Esophagus muscularis mucosa (tissue), 4 donors: ENCODE results near the gene USP15. TPM values are rescaled to one million over a fixed set of nuclear protein-coding genes. Genes with fewer than 3 reads are reported as not detected.

ENCODE experiments used
- DNase-seq: peaks from one replicate; pipeline ENCODE4 v3.0.0-alpha.2; 2017; ENCODE audit errors: extremely low spot score
- H3K27ac ChIP-seq, 4 donors: fragments of 200-600 bp; sonication (generic); replicated peaks in 1 of 4; 1 replicate in 3 of 4; 2 replicates in 1 of 4; pipeline ENCODE4 v1.5.1; 2016 to 2019; ENCODE audit warnings: mild to moderate bottlenecking in 1 of 4
- H3K27me3 ChIP-seq, 4 donors: fragments of 200-600 bp; sonication (generic); one replicate each; pipeline versions ENCODE4 v1.5.1 to v1.6.0; 2016 to 2019
- H3K36me3 ChIP-seq, 4 donors: fragments of 200-600 bp; sonication (generic); one replicate each; pipeline ENCODE4 v1.5.1; 2016 to 2019
- H3K4me1 ChIP-seq, 4 donors: fragments of 200-600 bp; sonication (generic); one replicate each; pipeline ENCODE4 v1.5.1; 2016 to 2019
- H3K4me3 ChIP-seq, 4 donors: fragments of 200-600 bp; sonication (generic); 1 replicate in 2 of 4; 2 replicates in 2 of 4; pipeline ENCODE4 v1.5.1; 2016 to 2019; ENCODE audit warnings: mild to moderate bottlenecking in 4 of 4, moderate library complexity in 1 of 4
- H3K9me3 ChIP-seq, 4 donors: fragments of 200-600 bp; sonication (generic); 1 replicate in 3 of 4; 2 replicates in 1 of 4; pipeline ENCODE4 v1.5.1; 2016 to 2019
- EP300 ChIP-seq: sonication (generic); formaldehyde crosslinking; IDR thresholded peaks from one replicate; pipeline ENCODE4 v1.6.1; 2017; ENCODE audit warnings: antibody characterized with exemption
- POLR2A ChIP-seq: fragments of 450-650 bp; IDR thresholded peaks from one replicate; pipeline ENCODE4 v1.6.1; 2017; ENCODE audit warnings: antibody characterized with exemption, moderate library complexity, mild to moderate bottlenecking, low read depth
- POLR2AphosphoS5 ChIP-seq, 2 donors: sonication (generic); formaldehyde crosslinking; IDR thresholded peaks; one replicate each; pipeline ENCODE4 v1.6.1; 2017; ENCODE audit warnings: antibody characterized with exemption in 2 of 2
- WGBS: methylation state at CpG from one replicate; pipeline ENCODE4 v1.1.5; 2018; 5-methylcytosine and 5-hydroxymethylcytosine counted together
- intact Hi-C: fragments of 100-400 bp; cut with DNase I; formaldehyde crosslinking; loops from one replicate; pipeline ENCODE4 v1.15.1; 2023
- total RNA-seq, 4 donors: library from RNA; depleted of rRNA; stranded (reverse); fragments of >200 nt; gene quantifications; one replicate each; pipeline versions ENCODE4 v1.1.0 to v1.2.1, GENCODE V29; 2016
- TF ChIP-seq, protein P1 (sequence below), 3 experiments: fragments of 200-600 bp in 2 of 3; fragments of 450-650 bp in 1 of 3; sonication (generic) in 2 of 3; IDR thresholded peaks; one replicate each; pipeline ENCODE4 v1.5.1; 2017 to 2019; ENCODE audit warnings: antibody characterized with exemption in 3 of 3, mild to moderate bottlenecking in 2 of 3, moderate library complexity in 1 of 3

USP15 gene
- total RNA-seq, 4 donors from 2014 or later, result 38.0 to 78.5 (median 49.9) TPM

DNA sequence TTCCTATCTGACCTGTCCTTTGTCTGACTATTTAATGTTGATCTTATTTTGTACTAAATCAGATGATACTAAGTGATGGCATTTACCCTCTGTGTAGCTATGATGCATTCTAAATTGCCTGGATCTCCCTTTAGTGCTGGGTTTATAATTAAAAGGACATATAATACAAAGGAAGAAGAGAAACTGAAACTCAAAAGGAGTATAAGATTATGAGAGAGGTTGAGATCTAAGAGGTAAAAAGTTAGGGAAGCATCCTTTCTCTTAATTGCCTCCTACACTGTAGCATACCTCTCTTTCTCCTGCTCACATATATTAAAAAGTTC lies 119.5 kb downstream of the USP15 start:
- intact Hi-C loops, result loop anchor here (10.0 kb wide), 1 partner anchor 115 kb away; the partner anchor contains the start of gene USP15
- DNase-seq, result no peak
- Histone ChIP-seq H3K27ac (no peak overlapping the region), H3K27me3 (no peaks in the 10 kb centered on the region), H3K9me3 (no peaks in the 10 kb centered on the region), H3K4me3 (no peak overlapping the region), H3K4me1 (no peaks in the 10 kb centered on the region), H3K36me3 (peaks cover 0 to 16% (median 4%) of the 10 kb centered on the region in 4 donors)
- TF ChIP-seq POLR2A (no peak), POLR2AphosphoS5 (IDR thresholded peaks at IDR 0.05) (no peak), EP300 (no peak)
- TF ChIP-seq, protein P1, sequence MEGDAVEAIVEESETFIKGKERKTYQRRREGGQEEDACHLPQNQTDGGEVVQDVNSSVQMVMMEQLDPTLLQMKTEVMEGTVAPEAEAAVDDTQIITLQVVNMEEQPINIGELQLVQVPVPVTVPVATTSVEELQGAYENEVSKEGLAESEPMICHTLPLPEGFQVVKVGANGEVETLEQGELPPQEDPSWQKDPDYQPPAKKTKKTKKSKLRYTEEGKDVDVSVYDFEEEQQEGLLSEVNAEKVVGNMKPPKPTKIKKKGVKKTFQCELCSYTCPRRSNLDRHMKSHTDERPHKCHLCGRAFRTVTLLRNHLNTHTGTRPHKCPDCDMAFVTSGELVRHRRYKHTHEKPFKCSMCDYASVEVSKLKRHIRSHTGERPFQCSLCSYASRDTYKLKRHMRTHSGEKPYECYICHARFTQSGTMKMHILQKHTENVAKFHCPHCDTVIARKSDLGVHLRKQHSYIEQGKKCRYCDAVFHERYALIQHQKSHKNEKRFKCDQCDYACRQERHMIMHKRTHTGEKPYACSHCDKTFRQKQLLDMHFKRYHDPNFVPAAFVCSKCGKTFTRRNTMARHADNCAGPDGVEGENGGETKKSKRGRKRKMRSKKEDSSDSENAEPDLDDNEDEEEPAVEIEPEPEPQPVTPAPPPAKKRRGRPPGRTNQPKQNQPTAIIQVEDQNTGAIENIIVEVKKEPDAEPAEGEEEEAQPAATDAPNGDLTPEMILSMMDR (IDR thresholded peaks at IDR 0.05), result no peak

GRCh38 chr12:62382526-62382925 lies 122.3 kb downstream of the USP15 start:
- TF ChIP-seq, protein P1 (IDR thresholded peaks at IDR 0.05), result no peak
- no peak for TF ChIP-seq POLR2A
- TF ChIP-seq POLR2AphosphoS5 (IDR thresholded peaks at IDR 0.05), result no peak
- TF ChIP-seq EP300, result no peak
- Histone ChIP-seq H3K27me3 (no peaks in the 10 kb centered on the region), H3K27ac (no peak overlapping the region), H3K4me1 (no peaks in the 10 kb centered on the region), H3K36me3 (peaks cover 0 to 36% (median 15%) of the 10 kb centered on the region in 4 donors), H3K9me3 (no peaks in the 10 kb centered on the region), H3K4me3 (no peak overlapping the region)
- DNase-seq, result no peak
- 99% methylated on average over 2 of the region's 2 CpGs for WGBS
- intact Hi-C loops, result loop anchor here (10.0 kb wide), 1 partner anchor 118 kb away; the partner anchor contains the start of gene USP15

GRCh38 chr12:62396750-62397149 lies 136.5 kb downstream of the USP15 start:
- TF ChIP-seq EP300 (no peak), POLR2AphosphoS5 (IDR thresholded peaks at IDR 0.05) (no peak), POLR2A (no peak)
- TF ChIP-seq, protein P1 (IDR thresholded peaks at IDR 0.05), result no peak
- no peaks in the 10 kb centered on the region for H3K4me1 ChIP-seq
- H3K4me3 ChIP-seq, result no peak overlapping the region
- no peaks in the 10 kb centered on the region for H3K9me3 ChIP-seq
- no peak overlapping the region for H3K27ac ChIP-seq
- WGBS, result 56% methylated on average over 4 of the region's 4 CpGs
- no peaks in the 10 kb centered on the region for H3K27me3 ChIP-seq
- DNase-seq, result no peak
- H3K36me3 ChIP-seq, result peaks cover 12 to 79% (median 52%) of the 10 kb centered on the region in 4 donors
- intact Hi-C loops, result no loop called here

GRCh38 chr12:62400135-62400534 lies 139.9 kb downstream of the USP15 start:
- intact Hi-C loops, result no loop called here
- 93% methylated on average over 2 of the region's 2 CpGs for WGBS
- no peak for DNase-seq
- TF ChIP-seq, protein P1 (IDR thresholded peaks at IDR 0.05), result no peak
- TF ChIP-seq POLR2AphosphoS5 (IDR thresholded peaks at IDR 0.05), result no peak
- no peak for TF ChIP-seq POLR2A
- no peak for TF ChIP-seq EP300
- no peaks in the 10 kb centered on the region for H3K27me3 ChIP-seq
- H3K4me1 ChIP-seq, result no peaks in the 10 kb centered on the region
- peaks cover 0 to 79% (median 48%) of the 10 kb centered on the region in 4 donors for H3K36me3 ChIP-seq
- H3K4me3 ChIP-seq, result no peak overlapping the region
- no peaks in the 10 kb centered on the region for H3K9me3 ChIP-seq
- no peak overlapping the region for H3K27ac ChIP-seq

GRCh38 chr12:62401631-62402030 lies 141.4 kb downstream of the USP15 start:
- TF ChIP-seq, protein P1 (IDR thresholded peaks at IDR 0.05), result no peak
- TF ChIP-seq POLR2AphosphoS5 (IDR thresholded peaks at IDR 0.05) (no peak), EP300 (no peak), POLR2A (no peak)
- Histone ChIP-seq H3K4me1 (no peaks in the 10 kb centered on the region), H3K36me3 (peaks cover 0 to 74% (median 43%) of the 10 kb centered on the region in 4 donors), H3K27me3 (no peaks in the 10 kb centered on the region), H3K9me3 (no peaks in the 10 kb centered on the region), H3K4me3 (no peak overlapping the region), H3K27ac (no peak overlapping the region)
- WGBS, result 93% methylated on average over 3 of the region's 3 CpGs
- intact Hi-C loops, result no loop called here
- DNase-seq, result no peak
